GM19397 (cell line): ENCODE results near the gene TAC3.
"Not testable (repeated sequence)": the region's sequence is repeated elsewhere in the genome, so short reads cannot be mapped to it uniquely, and the experiment has no call there.

Experiments used
- ATAC-seq: cut with Tn5 transposase; IDR thresholded peaks from one replicate; pipeline ENCODE4 v1.9.1; 2021; ENCODE audit warnings: mild to moderate bottlenecking, moderate library complexity; ENCODE audit not compliant: unreplicated experiment

TAC3 gene

GRCh38 chr12:57039016-57039798, 22.9 kb upstream of the TAC3 start:
- no peak for ATAC-seq

- no peak for ATAC-seq
These were observed 20.9 kb upstream of the TAC3 start for GRCh38 chr12:57037264-57037663.

DNA sequence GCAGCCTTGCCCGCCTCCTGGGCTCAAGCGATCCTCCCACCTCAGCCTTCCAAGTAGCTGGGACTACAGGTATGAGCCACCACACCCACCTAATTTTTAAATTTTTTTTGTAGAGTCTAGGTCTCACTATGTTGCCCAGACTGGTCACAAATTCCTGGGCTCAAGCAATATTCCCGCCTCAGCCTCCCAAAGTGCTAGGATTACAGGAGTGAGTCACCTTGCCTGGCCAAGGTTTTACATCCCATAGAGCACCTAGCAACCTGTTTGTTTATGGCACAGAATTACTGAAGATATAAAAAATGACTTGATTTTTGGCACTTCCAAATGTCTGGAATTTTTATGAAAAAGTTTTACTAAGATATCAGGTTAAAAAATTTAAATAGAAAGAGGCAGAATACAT, 17.1 kb upstream of the TAC3 start:
- ATAC-seq, result no peak

GRCh38 chr12:57031789-57032188, 15.5 kb upstream of the TAC3 start:
- no peak for ATAC-seq

- ATAC-seq, result no peak
These were observed 14.9 kb upstream of the TAC3 start for GRCh38 chr12:57031138-57031725.

DNA sequence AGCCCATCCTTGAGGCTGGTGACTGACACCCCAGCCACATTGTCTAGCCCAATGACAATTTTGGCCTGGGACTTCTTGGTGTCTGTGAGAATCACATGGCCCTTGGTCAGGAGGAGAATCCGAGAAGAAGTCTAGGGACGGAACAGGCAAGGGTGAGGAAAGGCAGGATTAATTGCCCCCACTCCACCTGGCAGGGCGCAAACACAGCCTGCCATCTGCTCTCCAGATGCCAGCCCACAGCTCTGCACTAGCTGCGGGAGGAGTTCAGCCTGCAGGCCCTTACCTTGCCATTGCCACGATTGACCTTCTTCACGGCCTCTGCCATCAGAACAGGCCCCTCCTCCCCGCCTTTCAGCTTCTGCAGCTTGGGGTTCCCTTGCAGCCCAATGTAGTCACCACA, 13.1 kb upstream of the TAC3 start:
- no peak for ATAC-seq

GRCh38 chr12:57027805-57028153, 11.4 kb upstream of the TAC3 start:
- no peak for ATAC-seq

GRCh38 chr12:57027011-57027804, 10.9 kb upstream of the TAC3 start:
- ATAC-seq, result no peak

DNA sequence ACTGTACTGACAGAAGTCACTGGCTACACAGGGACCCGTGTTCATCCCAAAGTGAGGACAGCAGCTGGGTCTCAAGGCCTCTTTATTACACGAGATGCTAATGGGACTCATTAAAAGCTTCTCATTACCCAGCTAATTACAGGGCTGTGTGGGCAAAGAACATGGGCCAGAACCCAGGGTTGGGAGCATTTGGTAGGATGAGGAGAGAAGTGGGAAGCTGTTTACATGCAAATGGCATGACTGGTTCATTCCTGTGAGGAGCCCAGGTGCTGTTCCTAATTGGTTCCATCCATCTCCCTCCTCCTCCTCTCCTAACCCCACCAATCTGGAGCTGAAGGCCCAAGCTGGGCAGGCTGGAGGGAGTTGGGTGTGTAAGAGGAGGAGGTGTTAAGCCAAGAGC, 8.9 kb upstream of the TAC3 start:
- ATAC-seq, result no peak

DNA sequence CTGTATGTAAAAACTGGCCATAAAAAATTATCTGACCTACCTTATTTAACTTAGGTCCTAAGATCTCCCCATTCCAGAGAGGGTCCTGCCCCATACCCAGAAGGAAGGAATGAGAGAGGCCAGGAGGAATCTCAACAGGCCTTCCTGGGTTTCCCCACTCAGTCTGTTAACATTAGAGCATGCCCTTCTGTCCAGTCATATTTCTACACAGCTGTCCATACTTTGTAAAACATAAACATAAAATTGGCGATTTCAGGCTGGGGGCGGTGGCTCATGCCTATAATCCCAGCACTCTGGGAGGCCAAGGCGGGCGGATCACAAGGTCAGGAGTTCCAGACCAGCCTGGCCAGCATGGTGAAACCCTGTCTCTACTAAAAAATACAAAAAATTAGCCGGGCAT, 6.0 kb upstream of the TAC3 start:
- ATAC-seq, result not testable (repeated sequence)

- no peak for ATAC-seq
These were observed 3.8 kb upstream of the TAC3 start for GRCh38 chr12:57019983-57020719.

GRCh38 chr12:57018906-57019305, 2.6 kb upstream of the TAC3 start:
- ATAC-seq, result no peak

DNA sequence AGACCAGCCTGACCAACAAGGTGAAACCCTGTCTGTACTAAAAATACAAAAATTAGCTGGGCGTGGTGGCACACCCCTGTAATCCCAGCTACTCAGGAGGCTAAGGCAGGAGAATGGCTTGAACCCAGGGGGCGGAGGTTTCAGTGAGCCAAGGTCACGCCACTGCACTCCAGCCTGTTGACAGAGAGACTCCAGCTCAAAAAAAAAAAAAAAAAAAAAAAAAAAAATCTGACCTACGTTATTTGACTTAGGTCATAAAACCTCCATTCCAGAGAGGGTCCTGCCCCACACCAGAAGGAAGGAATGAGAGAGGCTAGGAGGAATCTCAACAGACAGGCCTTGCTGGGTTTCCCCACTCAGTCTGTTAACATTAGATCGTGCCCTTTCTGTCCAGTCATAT, 2.0 kb upstream of the TAC3 start:
- ATAC-seq, result not testable (repeated sequence)

GRCh38 chr12:57012600-57013465, 3.5 kb downstream of the TAC3 start:
- peak; percentile 65 for ATAC-seq

GRCh38 chr12:57011438-57012424, 4.6 kb downstream of the TAC3 start:
- ATAC-seq, result no peak

- ATAC-seq, result no peak
These were observed 5.6 kb downstream of the TAC3 start for GRCh38 chr12:57010627-57011247.

GRCh38 chr12:57009949-57010626, 6.2 kb downstream of the TAC3 start:
- ATAC-seq, result no peak

DNA sequence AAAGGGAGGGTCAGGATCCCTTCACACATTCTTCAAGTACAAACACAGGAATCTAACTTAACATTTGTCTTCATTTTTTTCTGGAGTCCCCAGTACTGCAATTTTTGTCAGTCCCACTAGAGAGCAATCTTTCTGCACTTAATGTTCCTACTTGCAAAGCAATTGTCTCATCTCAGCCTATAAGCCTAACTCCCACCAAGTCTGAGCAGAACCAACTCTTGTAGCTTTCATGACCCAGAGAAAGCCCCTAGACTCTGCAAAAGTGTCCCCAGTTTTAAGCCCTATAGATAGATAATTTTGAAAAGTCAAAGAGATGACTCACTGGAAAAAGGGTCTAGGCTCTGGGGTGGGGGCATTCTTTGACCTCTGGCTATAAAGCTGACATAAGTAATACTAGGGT, 8.2 kb downstream of the TAC3 start:
- ATAC-seq, result no peak
